Omental fat pad (tissue), 4 donors: ENCODE data around the gene ITPR1. TPM values are rescaled to one million over a fixed set of nuclear protein-coding genes. Genes with fewer than 3 reads are reported as not detected.

Source experiments
- ATAC-seq: fragments of 150-250 bp; one replicate; pipeline ENCODE4 v1.9.1; 2016; ENCODE audit warnings: mild to moderate bottlenecking, moderate library complexity; ENCODE audit not compliant: low FRiP score
- DNase-seq: peaks from one replicate; pipeline ENCODE4 v3.0.0-alpha.2; 2019; ENCODE audit warnings: low spot score
- total RNA-seq, 4 donors: library from RNA; depleted of rRNA; stranded (reverse); fragments of >200 nt; gene quantifications; one replicate each; pipeline ENCODE4 v1.1.0, GENCODE V29; 2016
- TF ChIP-seq, protein P1 (sequence below), 3 donors: fragments of 450-650 bp; IDR thresholded peaks; one replicate each; pipeline ENCODE4 v1.5.1; 2016 to 2017; ENCODE audit warnings: antibody characterized with exemption in 3 of 3, mild to moderate bottlenecking in 3 of 3, moderate library complexity in 2 of 3

ITPR1 gene
- total RNA-seq, 4 donors from 2014 or later: 38.3 to 58.5 (median 41.3) TPM

DNA sequence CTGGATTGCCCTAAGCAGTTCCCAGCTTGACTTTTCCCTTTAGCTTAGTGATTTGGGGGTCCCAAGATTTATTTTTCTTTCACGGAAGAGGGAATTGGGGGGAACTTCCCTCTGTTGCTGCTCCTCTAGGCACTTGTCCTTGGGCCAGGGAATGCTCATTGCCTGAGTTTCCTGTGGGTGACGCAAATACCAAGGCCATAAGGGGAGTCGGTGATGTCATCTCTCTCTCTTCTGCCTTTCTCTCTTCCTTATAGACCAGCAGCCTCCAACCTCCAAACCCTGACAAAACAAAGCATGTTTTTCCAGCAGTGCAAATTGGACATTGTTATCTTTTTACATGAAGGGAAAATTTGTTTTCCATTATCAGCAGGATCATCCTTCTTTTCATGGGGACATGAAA lies 120.2 kb downstream of the ITPR1 start:
- ATAC-seq (no peak), DNase-seq (no peak)
- TF ChIP-seq, protein P1, sequence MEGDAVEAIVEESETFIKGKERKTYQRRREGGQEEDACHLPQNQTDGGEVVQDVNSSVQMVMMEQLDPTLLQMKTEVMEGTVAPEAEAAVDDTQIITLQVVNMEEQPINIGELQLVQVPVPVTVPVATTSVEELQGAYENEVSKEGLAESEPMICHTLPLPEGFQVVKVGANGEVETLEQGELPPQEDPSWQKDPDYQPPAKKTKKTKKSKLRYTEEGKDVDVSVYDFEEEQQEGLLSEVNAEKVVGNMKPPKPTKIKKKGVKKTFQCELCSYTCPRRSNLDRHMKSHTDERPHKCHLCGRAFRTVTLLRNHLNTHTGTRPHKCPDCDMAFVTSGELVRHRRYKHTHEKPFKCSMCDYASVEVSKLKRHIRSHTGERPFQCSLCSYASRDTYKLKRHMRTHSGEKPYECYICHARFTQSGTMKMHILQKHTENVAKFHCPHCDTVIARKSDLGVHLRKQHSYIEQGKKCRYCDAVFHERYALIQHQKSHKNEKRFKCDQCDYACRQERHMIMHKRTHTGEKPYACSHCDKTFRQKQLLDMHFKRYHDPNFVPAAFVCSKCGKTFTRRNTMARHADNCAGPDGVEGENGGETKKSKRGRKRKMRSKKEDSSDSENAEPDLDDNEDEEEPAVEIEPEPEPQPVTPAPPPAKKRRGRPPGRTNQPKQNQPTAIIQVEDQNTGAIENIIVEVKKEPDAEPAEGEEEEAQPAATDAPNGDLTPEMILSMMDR (IDR thresholded peaks at IDR 0.05): no peak

DNA sequence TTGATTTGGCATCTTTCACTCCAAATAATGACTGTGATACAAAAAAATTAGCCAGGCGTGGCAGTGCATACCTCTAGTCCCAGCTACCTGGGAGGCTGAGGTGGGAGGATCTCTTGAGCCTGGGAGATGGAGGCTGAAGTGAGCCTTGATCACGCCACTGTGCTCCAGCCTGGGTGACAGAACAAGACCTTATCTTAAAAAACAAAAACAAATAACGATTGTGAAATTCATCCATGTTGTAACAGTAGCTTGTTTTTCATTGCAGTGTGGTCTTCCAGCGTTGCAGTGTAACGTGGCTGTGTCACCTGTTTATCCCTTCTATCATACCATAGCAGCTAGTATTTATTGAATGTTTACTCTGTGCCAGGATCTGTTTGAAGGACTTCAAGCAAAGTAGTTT lies 120.9 kb downstream of the ITPR1 start:
- no peak for DNase-seq

DNA sequence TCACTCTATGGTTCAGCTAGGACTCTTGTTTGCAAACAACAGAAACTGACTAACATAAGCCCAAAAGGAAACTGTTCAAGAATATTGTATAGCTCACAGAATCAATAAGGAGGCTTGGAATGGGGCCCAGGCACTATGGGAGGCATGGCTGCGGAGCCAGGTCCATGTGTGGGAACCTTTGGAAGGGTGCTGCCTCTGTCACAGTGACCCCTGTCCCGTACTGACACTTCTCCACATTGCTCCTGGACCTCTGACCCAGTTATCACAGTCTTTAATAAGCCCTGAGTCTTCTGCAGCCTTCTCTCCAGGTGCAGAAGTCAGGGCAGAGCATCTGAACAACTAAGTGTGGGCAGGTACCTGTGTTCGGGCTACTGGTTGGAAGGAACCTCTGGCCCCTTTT lies 121.8 kb downstream of the ITPR1 start:
- ATAC-seq (no peak), DNase-seq (no peak)
- TF ChIP-seq, protein P1 (IDR thresholded peaks at IDR 0.05): no peak

More for the DNA sequence above, 120.9 kb downstream of the ITPR1 start:
- ATAC-seq: no peak
- TF ChIP-seq, protein P1 (IDR thresholded peaks at IDR 0.05): no peak

DNA sequence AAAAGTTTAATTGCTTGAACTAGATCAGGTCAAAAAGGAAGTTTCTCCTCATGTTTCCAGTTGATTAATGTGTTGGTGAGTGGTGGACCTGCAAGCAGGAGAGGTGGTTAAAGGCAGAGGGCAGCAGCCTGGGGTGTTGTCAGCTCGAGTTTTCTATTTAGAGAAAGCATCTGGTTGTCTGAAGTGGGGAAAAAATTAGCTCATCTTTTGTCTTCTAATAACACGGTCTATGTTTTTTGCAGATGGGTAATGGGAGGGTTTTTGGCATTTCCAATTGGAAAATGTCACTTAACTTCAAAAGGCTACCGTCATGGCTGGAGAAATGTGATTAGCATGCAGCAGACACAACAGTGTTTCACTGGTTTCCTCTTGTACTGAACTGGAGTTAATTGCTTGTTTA lies 122.6 kb downstream of the ITPR1 start:
- no peak for DNase-seq
- TF ChIP-seq, protein P1 (IDR thresholded peaks at IDR 0.05): no peak
- no peak for ATAC-seq

DNA sequence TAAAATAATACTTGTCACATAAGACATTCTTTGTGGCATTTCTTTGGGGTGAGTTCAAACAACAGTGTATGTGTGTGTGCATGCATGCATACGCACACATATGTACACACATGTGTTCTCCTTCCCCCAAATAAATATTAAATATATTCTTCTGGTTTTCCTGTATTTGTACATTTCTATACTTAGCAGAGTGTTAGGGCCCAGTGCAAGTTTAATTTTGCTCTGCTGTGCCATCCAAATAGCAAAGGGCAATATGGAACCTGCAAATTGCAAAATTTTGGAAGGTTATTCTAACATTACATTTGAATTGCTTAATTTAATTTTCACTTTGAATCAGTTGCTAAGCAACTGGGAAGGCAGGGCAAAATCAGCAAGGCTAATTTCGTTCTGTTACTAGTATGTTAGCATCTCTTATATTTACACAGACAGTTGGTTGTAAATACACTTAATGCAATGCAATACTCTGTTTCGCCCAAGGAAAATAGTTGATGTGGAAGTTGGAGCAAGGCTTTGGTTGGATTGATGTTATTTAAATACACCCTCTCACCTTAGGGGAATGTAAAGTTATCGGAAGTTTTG lies 130.4 kb downstream of the ITPR1 start:
- DNase-seq: no peak
- ATAC-seq: no peak
- TF ChIP-seq, protein P1 (IDR thresholded peaks at IDR 0.05): no peak

DNA sequence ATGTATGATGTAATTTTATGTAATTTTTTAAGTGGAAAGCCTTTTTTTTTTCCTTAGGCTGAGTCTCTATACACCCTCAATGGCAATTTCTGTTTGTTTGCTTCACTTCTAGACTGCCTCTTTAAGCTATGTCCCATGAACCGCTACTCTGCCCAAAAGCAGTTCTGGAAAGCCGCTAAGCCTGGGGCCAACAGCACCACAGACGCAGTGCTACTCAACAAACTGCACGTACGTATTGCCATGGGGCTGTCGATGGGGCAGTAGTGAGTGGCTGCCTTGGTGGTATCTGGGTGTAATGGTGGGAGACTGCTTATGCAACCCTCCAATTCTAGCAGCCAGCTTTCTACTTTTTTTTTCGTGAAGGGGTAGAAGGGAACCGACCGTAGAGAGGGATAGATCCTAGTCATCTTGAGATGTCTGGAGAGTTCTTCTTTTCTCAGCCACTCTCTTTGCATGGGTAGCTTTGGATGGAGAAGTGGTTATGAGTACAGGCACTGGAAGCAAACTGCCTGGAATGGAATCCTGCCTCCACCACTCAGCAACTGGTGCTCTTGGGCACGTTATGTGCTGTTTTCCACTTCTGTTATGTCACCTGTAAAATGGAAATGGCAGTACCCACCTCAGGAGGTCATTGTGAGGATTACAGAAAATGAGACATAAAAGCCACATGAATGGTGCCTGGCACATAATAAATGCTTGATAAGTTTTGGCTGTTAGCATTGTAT lies 134.7 kb downstream of the ITPR1 start:
- ATAC-seq (no peak), DNase-seq (no peak)
- TF ChIP-seq, protein P1 (IDR thresholded peaks at IDR 0.05): no peak
